Liver (tissue), 3 donors: ENCODE results near the gene POLR2L.

Source experiments
- CTCF ChIP-seq: fragments of 150-350 bp; IDR thresholded peaks from 2 replicates; pipeline ENCODE4 v1.5.1; 2017; ENCODE audit warnings: improper control_type of control experiment, low read depth, low read length; ENCODE audit not compliant: missing input control
- EGR1 ChIP-seq, 2 donors: IDR thresholded peaks; 2 replicates each; pipeline ENCODE4 v1.6.1; 2016 to 2018; ENCODE audit warnings: antibody characterized with exemption in 2 of 2, low read depth in 2 of 2
- FOXA2 ChIP-seq: IDR thresholded peaks from 2 replicates; pipeline ENCODE4 v1.6.1; 2016; ENCODE audit warnings: antibody characterized with exemption
- GABPA ChIP-seq, 2 donors: IDR thresholded peaks in 1 of 2; conservative IDR thresholded peaks in 1 of 2; 2 replicates each; pipeline ENCODE4 v1.6.1; 2016; ENCODE audit warnings: antibody characterized with exemption in 2 of 2, mild to moderate bottlenecking in 1 of 2, moderate library complexity in 1 of 2
- JUND ChIP-seq, 2 donors: IDR thresholded peaks; 2 replicates each; pipeline ENCODE4 v1.6.1; 2016; ENCODE audit warnings: antibody characterized with exemption in 2 of 2
- TAF1 ChIP-seq: conservative IDR thresholded peaks from 2 replicates; pipeline ENCODE4 v1.6.1; 2016; ENCODE audit warnings: antibody characterized with exemption, mild to moderate bottlenecking
- YY1 ChIP-seq: IDR thresholded peaks from 2 replicates; pipeline ENCODE4 v1.6.1; 2016; ENCODE audit warnings: antibody characterized with exemption, mild to moderate bottlenecking
- ZBTB33 ChIP-seq: IDR thresholded peaks from 2 replicates; pipeline ENCODE4 v1.6.1; 2016; ENCODE audit warnings: antibody characterized with exemption
- TF ChIP-seq, protein P1 (sequence below): IDR thresholded peaks from 2 replicates; pipeline ENCODE4 v1.6.1; 2016; ENCODE audit warnings: antibody characterized with exemption
- TF ChIP-seq, protein P2 (sequence below): IDR thresholded peaks from 2 replicates; pipeline ENCODE4 v1.6.1; 2016; ENCODE audit warnings: antibody characterized with exemption, mild to moderate bottlenecking
- TF ChIP-seq, protein P3 (sequence below): IDR thresholded peaks from 2 replicates; pipeline ENCODE4 v1.6.1; 2016; ENCODE audit warnings: antibody characterized with exemption
- donor health status: healthy.
- donor health status: healthy.

- TF ChIP-seq CTCF: no peak
- TF ChIP-seq ZBTB33: no peak
- TF ChIP-seq, protein P1, sequence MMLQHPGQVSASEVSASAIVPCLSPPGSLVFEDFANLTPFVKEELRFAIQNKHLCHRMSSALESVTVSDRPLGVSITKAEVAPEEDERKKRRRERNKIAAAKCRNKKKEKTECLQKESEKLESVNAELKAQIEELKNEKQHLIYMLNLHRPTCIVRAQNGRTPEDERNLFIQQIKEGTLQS: no peak
- TF ChIP-seq TAF1: no peak
- TF ChIP-seq YY1: no peak
- no peak for TF ChIP-seq JUND (IDR thresholded peaks at IDR 0.05)
- TF ChIP-seq GABPA (IDR thresholded peaks at IDR 0.05 in 1 of 2, conservative IDR thresholded peaks at IDR 0.05 in 1 of 2): no peak
- TF ChIP-seq EGR1 (IDR thresholded peaks at IDR 0.05; ENCODE audit: low read depth in 2 of 2): no peak
- TF ChIP-seq FOXA2: no peak
- TF ChIP-seq, protein P2, sequence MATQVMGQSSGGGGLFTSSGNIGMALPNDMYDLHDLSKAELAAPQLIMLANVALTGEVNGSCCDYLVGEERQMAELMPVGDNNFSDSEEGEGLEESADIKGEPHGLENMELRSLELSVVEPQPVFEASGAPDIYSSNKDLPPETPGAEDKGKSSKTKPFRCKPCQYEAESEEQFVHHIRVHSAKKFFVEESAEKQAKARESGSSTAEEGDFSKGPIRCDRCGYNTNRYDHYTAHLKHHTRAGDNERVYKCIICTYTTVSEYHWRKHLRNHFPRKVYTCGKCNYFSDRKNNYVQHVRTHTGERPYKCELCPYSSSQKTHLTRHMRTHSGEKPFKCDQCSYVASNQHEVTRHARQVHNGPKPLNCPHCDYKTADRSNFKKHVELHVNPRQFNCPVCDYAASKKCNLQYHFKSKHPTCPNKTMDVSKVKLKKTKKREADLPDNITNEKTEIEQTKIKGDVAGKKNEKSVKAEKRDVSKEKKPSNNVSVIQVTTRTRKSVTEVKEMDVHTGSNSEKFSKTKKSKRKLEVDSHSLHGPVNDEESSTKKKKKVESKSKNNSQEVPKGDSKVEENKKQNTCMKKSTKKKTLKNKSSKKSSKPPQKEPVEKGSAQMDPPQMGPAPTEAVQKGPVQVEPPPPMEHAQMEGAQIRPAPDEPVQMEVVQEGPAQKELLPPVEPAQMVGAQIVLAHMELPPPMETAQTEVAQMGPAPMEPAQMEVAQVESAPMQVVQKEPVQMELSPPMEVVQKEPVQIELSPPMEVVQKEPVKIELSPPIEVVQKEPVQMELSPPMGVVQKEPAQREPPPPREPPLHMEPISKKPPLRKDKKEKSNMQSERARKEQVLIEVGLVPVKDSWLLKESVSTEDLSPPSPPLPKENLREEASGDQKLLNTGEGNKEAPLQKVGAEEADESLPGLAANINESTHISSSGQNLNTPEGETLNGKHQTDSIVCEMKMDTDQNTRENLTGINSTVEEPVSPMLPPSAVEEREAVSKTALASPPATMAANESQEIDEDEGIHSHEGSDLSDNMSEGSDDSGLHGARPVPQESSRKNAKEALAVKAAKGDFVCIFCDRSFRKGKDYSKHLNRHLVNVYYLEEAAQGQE: no peak
- TF ChIP-seq, protein P3, sequence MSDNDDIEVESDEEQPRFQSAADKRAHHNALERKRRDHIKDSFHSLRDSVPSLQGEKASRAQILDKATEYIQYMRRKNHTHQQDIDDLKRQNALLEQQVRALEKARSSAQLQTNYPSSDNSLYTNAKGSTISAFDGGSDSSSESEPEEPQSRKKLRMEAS: no peak
Observed at GRCh38 chr11:803770-804598, 38.3 kb downstream of the POLR2L start.
